NCI-H2107 (cell line): ENCODE results near the gene DIDO1.

ENCODE experiments used
- DNase-seq: peaks from one replicate; lab custom pipeline; 2025; lab: John Stamatoyannopoulos, UW

DIDO1 gene

GRCh38 chr20:62926229-62927127 lies at the start of gene DIDO1:
Gene DIDO1 (minus strand): TSS chr20:62926505.
- peak; percentile 53 for DNase-seq

GRCh38 chr20:62975251-62975760 lies 49.0 kb upstream of the DIDO1 start:
- DNase-seq: no peak

- DNase-seq: no peak
These were observed 46.8 kb upstream of the DIDO1 start for GRCh38 chr20:62972845-62973745.

- DNase-seq: peak; percentile 83
These were observed 45.9 kb upstream of the DIDO1 start for GRCh38 chr20:62971950-62972844.

- DNase-seq: no peak
These were observed 45.1 kb upstream of the DIDO1 start for GRCh38 chr20:62971211-62971949.

- no peak for DNase-seq
These were observed 44.3 kb upstream of the DIDO1 start for GRCh38 chr20:62970307-62971210.

- no peak for DNase-seq
These were observed 43.6 kb upstream of the DIDO1 start for GRCh38 chr20:62969939-62970306.

GRCh38 chr20:62969179-62969760 lies 43.0 kb upstream of the DIDO1 start:
- DNase-seq: no peak

- no peak for DNase-seq
These were observed 42.3 kb upstream of the DIDO1 start for GRCh38 chr20:62968378-62969178.

- DNase-seq: no peak
These were observed 41.5 kb upstream of the DIDO1 start for GRCh38 chr20:62967628-62968351.

- DNase-seq: no peak
These were observed 40.8 kb upstream of the DIDO1 start for GRCh38 chr20:62967149-62967501.

- no peak for DNase-seq
These were observed 40.2 kb upstream of the DIDO1 start for GRCh38 chr20:62966212-62967148.

- no peak for DNase-seq
These were observed 39.1 kb upstream of the DIDO1 start for GRCh38 chr20:62965363-62965771.

- no peak for DNase-seq
These were observed 38.4 kb upstream of the DIDO1 start for GRCh38 chr20:62964700-62965099.

GRCh38 chr20:62963614-62964397 lies 37.5 kb upstream of the DIDO1 start:
- DNase-seq: no peak
